PFSK-1 (cell line): ENCODE results near the gene C1orf159.

Source experiments
- FOXP2 ChIP-seq: optimal IDR thresholded peaks from 2 replicates; pipeline ENCODE3; 2011; ENCODE audit warnings: borderline replicate concordance, control low read depth, inconsistent platforms; ENCODE audit not compliant: insufficient read depth; ENCODE audit errors: extremely low read length, extremely low read depth
- POLR2AphosphoS5 ChIP-seq: IDR thresholded peaks from 2 replicates; pipeline ENCODE4 v1.6.1; 2012; ENCODE audit warnings: low read depth, mild to moderate bottlenecking, control low read depth, low read length, moderate library complexity
- SIN3A ChIP-seq: IDR thresholded peaks from 2 replicates; pipeline ENCODE4 v1.6.1; 2012; ENCODE audit warnings: mild to moderate bottlenecking, low read length, moderate library complexity, borderline replicate concordance; ENCODE audit not compliant: insufficient read depth
- TAF1 ChIP-seq: IDR thresholded peaks from 2 replicates; pipeline ENCODE4 v1.6.1; 2012; ENCODE audit warnings: low read length, control low read depth, borderline replicate concordance; ENCODE audit not compliant: insufficient read depth
- TF ChIP-seq, protein P1 (sequence below), 2 experiments: IDR thresholded peaks; 2 replicates each; pipeline versions ENCODE4 v1.6.1 to v1.8.0; 2011 to 2012; ENCODE audit warnings: low read depth in 2 of 2, low read length in 2 of 2, control low read depth in 1 of 2, inconsistent platforms in 1 of 2, mild to moderate bottlenecking in 1 of 2, moderate library complexity in 1 of 2; ENCODE audit not compliant: insufficient read depth in 1 of 2

C1orf159 gene

DNA sequence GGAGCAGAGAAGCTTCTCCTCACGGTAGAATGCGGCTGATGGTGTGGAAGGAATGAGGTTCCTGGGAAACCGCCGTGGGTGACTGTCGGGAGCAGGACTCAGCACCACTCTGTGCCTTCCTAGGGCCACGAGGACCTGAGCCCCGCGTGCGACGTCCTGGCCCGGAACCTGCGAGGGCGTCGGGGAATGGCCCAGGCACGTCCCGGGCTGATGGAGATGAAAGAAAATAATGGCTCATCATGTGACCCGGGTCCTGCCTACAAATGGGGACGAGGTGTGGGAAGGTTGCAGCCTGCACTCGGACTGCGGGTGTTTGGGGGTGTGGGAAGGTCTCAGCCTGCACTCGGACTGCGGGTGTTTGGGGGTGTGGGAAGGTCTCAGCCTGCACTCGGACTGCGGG lies 32.7 kb upstream of the C1orf159 start:
- TF ChIP-seq POLR2AphosphoS5 (no peak), SIN3A (no peak), TAF1 (no peak), FOXP2 (no peak)
- TF ChIP-seq, protein P1, sequence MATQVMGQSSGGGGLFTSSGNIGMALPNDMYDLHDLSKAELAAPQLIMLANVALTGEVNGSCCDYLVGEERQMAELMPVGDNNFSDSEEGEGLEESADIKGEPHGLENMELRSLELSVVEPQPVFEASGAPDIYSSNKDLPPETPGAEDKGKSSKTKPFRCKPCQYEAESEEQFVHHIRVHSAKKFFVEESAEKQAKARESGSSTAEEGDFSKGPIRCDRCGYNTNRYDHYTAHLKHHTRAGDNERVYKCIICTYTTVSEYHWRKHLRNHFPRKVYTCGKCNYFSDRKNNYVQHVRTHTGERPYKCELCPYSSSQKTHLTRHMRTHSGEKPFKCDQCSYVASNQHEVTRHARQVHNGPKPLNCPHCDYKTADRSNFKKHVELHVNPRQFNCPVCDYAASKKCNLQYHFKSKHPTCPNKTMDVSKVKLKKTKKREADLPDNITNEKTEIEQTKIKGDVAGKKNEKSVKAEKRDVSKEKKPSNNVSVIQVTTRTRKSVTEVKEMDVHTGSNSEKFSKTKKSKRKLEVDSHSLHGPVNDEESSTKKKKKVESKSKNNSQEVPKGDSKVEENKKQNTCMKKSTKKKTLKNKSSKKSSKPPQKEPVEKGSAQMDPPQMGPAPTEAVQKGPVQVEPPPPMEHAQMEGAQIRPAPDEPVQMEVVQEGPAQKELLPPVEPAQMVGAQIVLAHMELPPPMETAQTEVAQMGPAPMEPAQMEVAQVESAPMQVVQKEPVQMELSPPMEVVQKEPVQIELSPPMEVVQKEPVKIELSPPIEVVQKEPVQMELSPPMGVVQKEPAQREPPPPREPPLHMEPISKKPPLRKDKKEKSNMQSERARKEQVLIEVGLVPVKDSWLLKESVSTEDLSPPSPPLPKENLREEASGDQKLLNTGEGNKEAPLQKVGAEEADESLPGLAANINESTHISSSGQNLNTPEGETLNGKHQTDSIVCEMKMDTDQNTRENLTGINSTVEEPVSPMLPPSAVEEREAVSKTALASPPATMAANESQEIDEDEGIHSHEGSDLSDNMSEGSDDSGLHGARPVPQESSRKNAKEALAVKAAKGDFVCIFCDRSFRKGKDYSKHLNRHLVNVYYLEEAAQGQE (IDR thresholded peaks at IDR 0.05; ENCODE audit: insufficient read depth in 1 of 2, low read depth in 2 of 2, low read length in 2 of 2) = no peak

DNA sequence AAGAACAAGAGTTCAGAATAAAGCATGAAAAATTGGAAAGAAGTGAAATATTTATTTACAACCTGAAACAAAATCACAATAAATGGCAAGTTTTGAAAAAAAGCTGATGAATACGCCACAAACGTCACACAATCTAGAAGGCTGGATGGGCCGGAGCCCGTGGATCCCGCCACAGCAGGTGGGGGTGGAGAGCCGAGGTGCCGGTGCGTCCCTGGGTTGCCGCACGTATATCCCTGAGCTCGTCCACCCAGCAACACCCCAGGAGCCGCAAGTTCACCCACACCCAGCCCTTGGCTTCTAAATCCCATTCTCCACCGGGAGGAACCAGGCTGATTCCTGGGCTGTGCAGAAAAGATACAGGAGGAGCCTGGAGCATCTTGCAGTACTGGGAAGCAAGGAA lies 32.2 kb upstream of the C1orf159 start:
- TF ChIP-seq SIN3A (no peak), POLR2AphosphoS5 (no peak), FOXP2 (no peak), TAF1 (no peak)
- TF ChIP-seq, protein P1 (IDR thresholded peaks at IDR 0.05; ENCODE audit: insufficient read depth in 1 of 2, low read depth in 2 of 2, low read length in 2 of 2) = no peak

DNA sequence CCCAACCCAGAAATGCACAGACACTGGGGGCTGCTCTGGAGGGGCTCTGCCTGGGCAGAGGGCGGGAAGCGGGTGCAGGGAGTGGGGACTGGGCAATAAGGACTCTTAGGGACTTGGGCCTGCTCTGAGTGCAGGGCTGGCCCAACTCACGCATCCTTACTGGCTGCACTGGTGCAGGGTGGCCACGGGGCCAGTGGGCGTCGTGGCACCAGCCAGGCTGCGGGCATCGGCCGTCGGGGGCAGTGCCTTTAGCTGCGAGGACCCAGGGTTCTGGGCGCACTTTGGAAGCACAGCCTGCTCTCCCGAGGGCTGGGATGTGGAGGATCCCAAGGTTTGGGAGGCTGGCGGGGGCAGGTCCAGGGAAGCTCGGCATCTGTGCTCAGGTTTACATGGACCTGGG lies 30.7 kb upstream of the C1orf159 start:
- no peak for TF ChIP-seq FOXP2
- TF ChIP-seq, protein P1 (IDR thresholded peaks at IDR 0.05; ENCODE audit: insufficient read depth in 1 of 2, low read depth in 2 of 2, low read length in 2 of 2) = no peak
- TF ChIP-seq POLR2AphosphoS5 = no peak
- no peak for TF ChIP-seq SIN3A
- no peak for TF ChIP-seq TAF1

DNA sequence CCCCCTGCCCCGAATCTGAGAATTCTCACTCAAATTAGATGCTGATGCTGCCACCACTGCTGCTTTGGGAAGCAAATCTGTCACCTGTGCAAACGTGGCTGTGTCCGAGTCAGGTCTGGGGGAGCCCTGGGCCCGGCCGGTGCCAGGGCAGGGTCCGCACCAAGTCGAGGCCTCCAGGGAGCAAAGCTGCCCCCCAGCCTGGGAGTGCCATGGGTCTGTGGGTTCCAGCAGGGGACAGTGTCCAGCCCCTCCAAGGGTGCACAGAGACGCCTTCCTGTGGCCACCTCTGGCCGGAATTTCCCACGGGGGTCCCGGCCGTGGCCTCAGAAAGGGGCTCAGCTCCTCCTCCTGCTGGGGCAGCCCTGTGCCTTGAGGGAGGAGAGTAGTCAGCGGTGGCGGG lies 30.1 kb upstream of the C1orf159 start:
- TF ChIP-seq FOXP2 = no peak
- TF ChIP-seq TAF1 = no peak
- no peak for TF ChIP-seq SIN3A
- TF ChIP-seq, protein P1 (IDR thresholded peaks at IDR 0.05; ENCODE audit: insufficient read depth in 1 of 2, low read depth in 2 of 2, low read length in 2 of 2) = no peak
- no peak for TF ChIP-seq POLR2AphosphoS5

DNA sequence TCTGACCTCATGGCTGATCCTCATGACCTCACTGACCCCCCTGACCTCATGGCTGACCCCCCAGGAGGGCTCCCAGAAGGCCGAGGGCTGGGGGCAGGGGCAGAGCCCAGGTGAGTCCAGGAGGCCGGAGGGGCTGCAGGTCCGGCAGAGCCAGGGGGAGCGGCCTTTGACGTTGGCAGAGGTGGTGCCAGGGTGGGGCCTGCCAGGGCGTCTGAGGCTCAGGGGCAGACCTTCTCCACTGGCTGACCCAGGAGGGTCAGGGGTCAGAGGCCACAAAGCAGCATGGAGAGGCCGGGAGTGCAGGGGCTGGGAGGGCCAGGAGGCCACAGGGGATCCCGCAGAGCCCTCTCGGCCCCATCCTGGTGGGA lies 29.6 kb upstream of the C1orf159 start:
- TF ChIP-seq TAF1 (no peak), POLR2AphosphoS5 (no peak), SIN3A (no peak), FOXP2 (no peak)
- TF ChIP-seq, protein P1 (IDR thresholded peaks at IDR 0.05; ENCODE audit: insufficient read depth in 1 of 2, low read depth in 2 of 2, low read length in 2 of 2) = no peak
